HepG2 (cell line): Measurements from ENCODE around the gene TICAM2. TPM values are rescaled to one million over a fixed set of nuclear protein-coding genes. Genes with fewer than 3 reads are reported as not detected.
A peak's percentile ranks its signal among the peaks of the same experiment; 100 is the strongest.

Experiments
- AGO1 ChIP-seq: fragments of 200-400 bp; formaldehyde crosslinking; IDR thresholded peaks from 2 replicates; pipeline ENCODE4 v1.6.1; 2017; ENCODE audit warnings: mild to moderate bottlenecking, low read depth, low read length, moderate library complexity; ENCODE audit not compliant: poor library complexity, severe bottlenecking
- ARHGAP35 ChIP-seq: sonication (generic); formaldehyde crosslinking; IDR thresholded peaks from 2 replicates; pipeline ENCODE4 v1.9.0; 2022; ENCODE audit warnings: mild to moderate bottlenecking, inconsistent platforms, moderate library complexity, missing genetic modification reagents, borderline replicate concordance
- ARNT2 ChIP-seq: sonication (generic); formaldehyde crosslinking; IDR thresholded peaks from 2 replicates; pipeline ENCODE4 v1.8.0; 2022; ENCODE audit warnings: mild to moderate bottlenecking, low read depth, missing genetic modification reagents, moderate library complexity
- ELF4 ChIP-seq: sonication (generic); formaldehyde crosslinking; IDR thresholded peaks from 2 replicates; pipeline ENCODE4 v1.5.0; 2020; ENCODE audit warnings: missing genetic modification reagents, mild to moderate bottlenecking, moderate library complexity, borderline replicate concordance
- ERF ChIP-seq: IDR thresholded peaks from 2 replicates; pipeline ENCODE4 v1.6.1; 2018; ENCODE audit warnings: missing biosample characterization, missing genetic modification reagents
- GATA4 ChIP-seq: sonication (generic); IDR thresholded peaks from 2 replicates; pipeline ENCODE4 v1.6.1; 2016; ENCODE audit warnings: antibody characterized with exemption, low read depth, borderline replicate concordance
- HMG20A ChIP-seq: IDR thresholded peaks from 2 replicates; pipeline ENCODE4 v1.6.1; 2016; ENCODE audit warnings: borderline replicate concordance
- PRMT3 ChIP-seq: sonication (generic); formaldehyde crosslinking; IDR thresholded peaks from 2 replicates; pipeline ENCODE4 v1.8.1; 2022; ENCODE audit warnings: low read depth, mild to moderate bottlenecking, moderate library complexity, missing genetic modification reagents, borderline replicate concordance
- SMARCC2 ChIP-seq: fragments of 450-650 bp; IDR thresholded peaks from 2 replicates; pipeline ENCODE4 v1.6.1; 2017; ENCODE audit warnings: antibody characterized with exemption, mild to moderate bottlenecking
- SMYD3 ChIP-seq: sonication (generic); formaldehyde crosslinking; IDR thresholded peaks from 2 replicates; pipeline ENCODE4 v1.8.1; 2023; ENCODE audit warnings: mild to moderate bottlenecking, missing genetic modification reagents
- ZKSCAN5 ChIP-seq: sonication (generic); formaldehyde crosslinking; IDR thresholded peaks from 2 replicates; pipeline ENCODE4 v1.5.1; 2020; ENCODE audit warnings: mild to moderate bottlenecking, missing genetic modification reagents
- ZNF232 ChIP-seq: sonication (generic); formaldehyde crosslinking; IDR thresholded peaks from 2 replicates; pipeline ENCODE4 v1.4.0; 2020; ENCODE audit warnings: missing genetic modification reagents, borderline replicate concordance
- ZNF30 ChIP-seq: sonication (generic); formaldehyde crosslinking; IDR thresholded peaks from 2 replicates; pipeline ENCODE4 v1.5.0; 2020; ENCODE audit warnings: mild to moderate bottlenecking, missing genetic modification reagents
- ZNF564 ChIP-seq: sonication (generic); formaldehyde crosslinking; IDR thresholded peaks from 2 replicates; pipeline ENCODE4 v1.8.1; 2023; ENCODE audit warnings: mild to moderate bottlenecking, missing genetic modification reagents
- polyA plus RNA-seq, 8 experiments: library from polyadenylated mRNA; depleted of rRNA in 3 of 8; stranded (reverse) in 7 of 8; unstranded in 1 of 8; fragments of >200 nt; fragmentation: Illumina TruSeq in 4 of 8; extraction: Trizol in 4 of 8; gene quantifications; 2 replicates each; pipeline versions ENCODE4 v1.2.1 to v1.2.3, GENCODE V29; 2011 to 2016; ENCODE audit warnings: low read depth in 4 of 8, missing spikeins in 1 of 8, mixed read lengths in 1 of 8; ENCODE audit not compliant: insufficient read depth in 1 of 8
- total RNA-seq, 5 experiments: library from RNA; depleted of rRNA; stranded (reverse); fragments of >200 nt; fragmentation: Illumina TruSeq; extraction: Trizol; gene quantifications; 2 replicates each; pipeline ENCODE4 v1.2.3, GENCODE V29; 2016; ENCODE audit warnings: low read depth in 1 of 5
- TF ChIP-seq, protein P1 (sequence below): sonication (generic); formaldehyde crosslinking; IDR thresholded peaks from 2 replicates; pipeline ENCODE4 v1.5.0; 2020; ENCODE audit warnings: missing genetic modification reagents
- TF ChIP-seq, protein P2 (sequence below): sonication (generic); formaldehyde crosslinking; IDR thresholded peaks from 2 replicates; pipeline ENCODE4 v1.9.0; 2021; ENCODE audit warnings: missing genetic modification reagents, mild to moderate bottlenecking, borderline replicate concordance
- TF ChIP-seq, protein P3 (sequence below): sonication (generic); formaldehyde crosslinking; IDR thresholded peaks from 2 replicates; pipeline ENCODE4 v1.4.0; 2020; ENCODE audit warnings: missing genetic modification reagents
- TF ChIP-seq, protein P4 (sequence below): sonication (generic); formaldehyde crosslinking; IDR thresholded peaks from 2 replicates; pipeline ENCODE4 v1.4.0; 2020; ENCODE audit warnings: missing genetic modification reagents

Gene TICAM2
- total and polyA plus RNA-seq, 2 of the 13 experiments (the other 11 are each of a cell fraction or from before 2014, with no cell fraction given): 0.04 TPM; not detected in 1

DNA sequence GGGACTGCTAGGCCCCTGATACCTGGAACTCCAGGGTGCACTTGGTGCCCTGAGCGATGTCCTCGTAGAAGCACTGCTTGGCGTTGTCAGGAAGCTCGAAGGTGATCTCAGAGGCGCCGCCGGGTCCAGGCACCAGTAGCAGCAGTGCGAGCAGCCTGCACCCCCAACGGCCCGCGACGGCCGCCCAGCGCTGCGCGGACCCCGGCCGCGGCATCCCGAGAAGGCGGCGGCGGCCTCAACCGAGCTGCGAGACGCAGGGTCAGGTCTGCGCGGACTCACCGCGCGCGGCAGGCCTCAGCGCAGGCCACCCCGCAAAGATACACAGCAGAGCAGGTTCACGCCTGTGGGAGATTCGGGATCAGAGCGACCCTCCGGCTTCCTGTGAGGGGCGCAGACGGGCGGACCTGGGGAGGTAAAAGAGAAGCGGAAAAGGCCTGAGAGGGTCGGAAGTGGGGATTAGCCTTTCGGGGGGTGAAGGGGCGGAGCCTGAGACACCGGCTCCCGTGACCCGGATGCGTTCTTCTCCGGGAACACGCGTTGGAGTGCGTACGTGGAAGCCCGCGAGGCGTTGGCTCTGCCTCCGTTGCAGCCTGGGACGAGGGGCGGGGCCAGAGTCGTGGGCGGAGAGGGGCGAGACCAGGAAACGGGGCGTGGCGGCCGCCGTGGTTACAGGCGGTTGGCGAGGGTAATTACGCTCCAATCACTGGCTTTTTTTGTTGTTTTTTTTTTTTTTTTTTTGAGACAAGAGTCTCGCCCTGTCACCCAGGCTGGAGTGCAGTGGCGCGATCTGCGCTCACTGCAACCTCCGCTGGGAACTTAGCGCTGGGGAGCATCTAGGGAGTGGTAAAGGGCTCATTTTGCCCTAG is 23.5 kb upstream of the TICAM2 start, which contains the start of gene TMED7 (continued):
- TF ChIP-seq HMG20A (CRISPR knock-in tag): no peak
- peak; percentile 88; the same call in 1 of the 2 replicates for TF ChIP-seq ARNT2 (CRISPR knock-in tag)
- TF ChIP-seq ZNF30 (CRISPR knock-in tag): no peak
- no peak for TF ChIP-seq SMARCC2
- no peak for TF ChIP-seq AGO1
- no peak for TF ChIP-seq ELF4 (CRISPR knock-in tag)
- TF ChIP-seq, protein P1, sequence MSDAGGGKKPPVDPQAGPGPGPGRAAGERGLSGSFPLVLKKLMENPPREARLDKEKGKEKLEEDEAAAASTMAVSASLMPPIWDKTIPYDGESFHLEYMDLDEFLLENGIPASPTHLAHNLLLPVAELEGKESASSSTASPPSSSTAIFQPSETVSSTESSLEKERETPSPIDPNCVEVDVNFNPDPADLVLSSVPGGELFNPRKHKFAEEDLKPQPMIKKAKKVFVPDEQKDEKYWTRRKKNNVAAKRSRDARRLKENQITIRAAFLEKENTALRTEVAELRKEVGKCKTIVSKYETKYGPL (CRISPR knock-in tag): no peak; the same call in 1 of the 2 replicates
- peak; percentile 94 for TF ChIP-seq ERF (CRISPR knock-in tag)
- TF ChIP-seq, protein P2, sequence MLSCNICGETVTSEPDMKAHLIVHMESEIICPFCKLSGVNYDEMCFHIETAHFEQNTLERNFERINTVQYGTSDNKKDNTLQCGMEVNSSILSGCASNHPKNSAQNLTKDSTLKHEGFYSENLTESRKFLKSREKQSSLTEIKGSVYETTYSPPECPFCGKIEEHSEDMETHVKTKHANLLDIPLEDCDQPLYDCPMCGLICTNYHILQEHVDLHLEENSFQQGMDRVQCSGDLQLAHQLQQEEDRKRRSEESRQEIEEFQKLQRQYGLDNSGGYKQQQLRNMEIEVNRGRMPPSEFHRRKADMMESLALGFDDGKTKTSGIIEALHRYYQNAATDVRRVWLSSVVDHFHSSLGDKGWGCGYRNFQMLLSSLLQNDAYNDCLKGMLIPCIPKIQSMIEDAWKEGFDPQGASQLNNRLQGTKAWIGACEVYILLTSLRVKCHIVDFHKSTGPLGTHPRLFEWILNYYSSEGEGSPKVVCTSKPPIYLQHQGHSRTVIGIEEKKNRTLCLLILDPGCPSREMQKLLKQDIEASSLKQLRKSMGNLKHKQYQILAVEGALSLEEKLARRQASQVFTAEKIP (CRISPR knock-in tag): no peak
- TF ChIP-seq ZKSCAN5: no peak
- 0 out of 2 replicates have a peak, but pooled peaks have one; percentile 61 for TF ChIP-seq PRMT3 (CRISPR knock-in tag)
- peak; percentile 92 for TF ChIP-seq ARHGAP35
- no peak; the same call in 1 of the 2 replicates for TF ChIP-seq ZNF232 (CRISPR knock-in tag)
- TF ChIP-seq, protein P3, sequence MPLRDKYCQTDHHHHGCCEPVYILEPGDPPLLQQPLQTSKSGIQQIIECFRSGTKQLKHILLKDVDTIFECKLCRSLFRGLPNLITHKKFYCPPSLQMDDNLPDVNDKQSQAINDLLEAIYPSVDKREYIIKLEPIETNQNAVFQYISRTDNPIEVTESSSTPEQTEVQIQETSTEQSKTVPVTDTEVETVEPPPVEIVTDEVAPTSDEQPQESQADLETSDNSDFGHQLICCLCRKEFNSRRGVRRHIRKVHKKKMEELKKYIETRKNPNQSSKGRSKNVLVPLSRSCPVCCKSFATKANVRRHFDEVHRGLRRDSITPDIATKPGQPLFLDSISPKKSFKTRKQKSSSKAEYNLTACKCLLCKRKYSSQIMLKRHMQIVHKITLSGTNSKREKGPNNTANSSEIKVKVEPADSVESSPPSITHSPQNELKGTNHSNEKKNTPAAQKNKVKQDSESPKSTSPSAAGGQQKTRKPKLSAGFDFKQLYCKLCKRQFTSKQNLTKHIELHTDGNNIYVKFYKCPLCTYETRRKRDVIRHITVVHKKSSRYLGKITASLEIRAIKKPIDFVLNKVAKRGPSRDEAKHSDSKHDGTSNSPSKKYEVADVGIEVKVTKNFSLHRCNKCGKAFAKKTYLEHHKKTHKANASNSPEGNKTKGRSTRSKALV (CRISPR knock-in tag): peak; percentile 12; the same call in 1 of the 2 replicates
- no peak; the same call in 1 of the 2 replicates for TF ChIP-seq ZNF564
- TF ChIP-seq, protein P4, sequence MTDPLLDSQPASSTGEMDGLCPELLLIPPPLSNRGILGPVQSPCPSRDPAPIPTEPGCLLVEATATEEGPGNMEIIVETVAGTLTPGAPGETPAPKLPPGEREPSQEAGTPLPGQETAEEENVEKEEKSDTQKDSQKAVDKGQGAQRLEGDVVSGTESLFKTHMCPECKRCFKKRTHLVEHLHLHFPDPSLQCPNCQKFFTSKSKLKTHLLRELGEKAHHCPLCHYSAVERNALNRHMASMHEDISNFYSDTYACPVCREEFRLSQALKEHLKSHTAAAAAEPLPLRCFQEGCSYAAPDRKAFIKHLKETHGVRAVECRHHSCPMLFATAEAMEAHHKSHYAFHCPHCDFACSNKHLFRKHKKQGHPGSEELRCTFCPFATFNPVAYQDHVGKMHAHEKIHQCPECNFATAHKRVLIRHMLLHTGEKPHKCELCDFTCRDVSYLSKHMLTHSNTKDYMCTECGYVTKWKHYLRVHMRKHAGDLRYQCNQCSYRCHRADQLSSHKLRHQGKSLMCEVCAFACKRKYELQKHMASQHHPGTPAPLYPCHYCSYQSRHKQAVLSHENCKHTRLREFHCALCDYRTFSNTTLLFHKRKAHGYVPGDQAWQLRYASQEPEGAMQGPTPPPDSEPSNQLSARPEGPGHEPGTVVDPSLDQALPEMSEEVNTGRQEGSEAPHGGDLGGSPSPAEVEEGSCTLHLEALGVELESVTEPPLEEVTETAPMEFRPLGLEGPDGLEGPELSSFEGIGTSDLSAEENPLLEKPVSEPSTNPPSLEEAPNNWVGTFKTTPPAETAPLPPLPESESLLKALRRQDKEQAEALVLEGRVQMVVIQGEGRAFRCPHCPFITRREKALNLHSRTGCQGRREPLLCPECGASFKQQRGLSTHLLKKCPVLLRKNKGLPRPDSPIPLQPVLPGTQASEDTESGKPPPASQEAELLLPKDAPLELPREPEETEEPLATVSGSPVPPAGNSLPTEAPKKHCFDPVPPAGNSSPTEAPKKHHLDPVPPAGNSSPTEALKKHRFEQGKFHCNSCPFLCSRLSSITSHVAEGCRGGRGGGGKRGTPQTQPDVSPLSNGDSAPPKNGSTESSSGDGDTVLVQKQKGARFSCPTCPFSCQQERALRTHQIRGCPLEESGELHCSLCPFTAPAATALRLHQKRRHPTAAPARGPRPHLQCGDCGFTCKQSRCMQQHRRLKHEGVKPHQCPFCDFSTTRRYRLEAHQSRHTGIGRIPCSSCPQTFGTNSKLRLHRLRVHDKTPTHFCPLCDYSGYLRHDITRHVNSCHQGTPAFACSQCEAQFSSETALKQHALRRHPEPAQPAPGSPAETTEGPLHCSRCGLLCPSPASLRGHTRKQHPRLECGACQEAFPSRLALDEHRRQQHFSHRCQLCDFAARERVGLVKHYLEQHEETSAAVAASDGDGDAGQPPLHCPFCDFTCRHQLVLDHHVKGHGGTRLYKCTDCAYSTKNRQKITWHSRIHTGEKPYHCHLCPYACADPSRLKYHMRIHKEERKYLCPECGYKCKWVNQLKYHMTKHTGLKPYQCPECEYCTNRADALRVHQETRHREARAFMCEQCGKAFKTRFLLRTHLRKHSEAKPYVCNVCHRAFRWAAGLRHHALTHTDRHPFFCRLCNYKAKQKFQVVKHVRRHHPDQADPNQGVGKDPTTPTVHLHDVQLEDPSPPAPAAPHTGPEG: peak; percentile 55; the same call in 1 of the 2 replicates
- TF ChIP-seq SMYD3 (CRISPR knock-in tag): no peak
- TF ChIP-seq GATA4: no peak
